Neural cell (in vitro differentiated cells): ENCODE measurements around the gene CFAP210.

ENCODE experiments used
- CTCF ChIP-seq: fragments of 450-650 bp; IDR thresholded peaks from 2 replicates; pipeline ENCODE4 v1.5.1; 2014; ENCODE audit warnings: antibody characterized with exemption, mild to moderate bottlenecking, moderate library complexity; ENCODE audit not compliant: poor library complexity, severe bottlenecking
- EP300 ChIP-seq: fragments of 450-650 bp; conservative IDR thresholded peaks from 2 replicates; pipeline ENCODE4 v1.6.1; 2014; ENCODE audit warnings: antibody characterized with exemption, mild to moderate bottlenecking, moderate library complexity; ENCODE audit not compliant: poor library complexity, severe bottlenecking
- EZH2 ChIP-seq: fragments of 200-600, 300-800 bp; shearing (Covaris generic), sonication (generic); IDR thresholded peaks from 2 replicates; pipeline ENCODE4 v1.6.1; 2014; ENCODE audit warnings: antibody characterized with exemption, low read length, borderline replicate concordance, mild to moderate bottlenecking; ENCODE audit not compliant: insufficient read depth, poor library complexity, severe bottlenecking
- POLR2AphosphoS5 ChIP-seq: IDR thresholded peaks from 2 replicates; pipeline ENCODE4 v1.6.1; 2012
- TAF1 ChIP-seq: IDR thresholded peaks from 2 replicates; pipeline ENCODE4 v1.6.1; 2012; ENCODE audit warnings: low read depth

- TF ChIP-seq CTCF, result no peak
- no peak for TF ChIP-seq TAF1
- no peak for TF ChIP-seq EP300
- no peak for TF ChIP-seq EZH2
- no peak for TF ChIP-seq POLR2AphosphoS5
Measured at GRCh38 chr2:169694894-169695260, 672 bp upstream of the CFAP210 start.
